ENCODE data around the gene RNASEH2C.
"Not testable (repeated sequence)": the region's sequence is repeated elsewhere in the genome, so short reads cannot be mapped to it uniquely, and the experiment has no call there.

Gene RNASEH2C

DNA sequence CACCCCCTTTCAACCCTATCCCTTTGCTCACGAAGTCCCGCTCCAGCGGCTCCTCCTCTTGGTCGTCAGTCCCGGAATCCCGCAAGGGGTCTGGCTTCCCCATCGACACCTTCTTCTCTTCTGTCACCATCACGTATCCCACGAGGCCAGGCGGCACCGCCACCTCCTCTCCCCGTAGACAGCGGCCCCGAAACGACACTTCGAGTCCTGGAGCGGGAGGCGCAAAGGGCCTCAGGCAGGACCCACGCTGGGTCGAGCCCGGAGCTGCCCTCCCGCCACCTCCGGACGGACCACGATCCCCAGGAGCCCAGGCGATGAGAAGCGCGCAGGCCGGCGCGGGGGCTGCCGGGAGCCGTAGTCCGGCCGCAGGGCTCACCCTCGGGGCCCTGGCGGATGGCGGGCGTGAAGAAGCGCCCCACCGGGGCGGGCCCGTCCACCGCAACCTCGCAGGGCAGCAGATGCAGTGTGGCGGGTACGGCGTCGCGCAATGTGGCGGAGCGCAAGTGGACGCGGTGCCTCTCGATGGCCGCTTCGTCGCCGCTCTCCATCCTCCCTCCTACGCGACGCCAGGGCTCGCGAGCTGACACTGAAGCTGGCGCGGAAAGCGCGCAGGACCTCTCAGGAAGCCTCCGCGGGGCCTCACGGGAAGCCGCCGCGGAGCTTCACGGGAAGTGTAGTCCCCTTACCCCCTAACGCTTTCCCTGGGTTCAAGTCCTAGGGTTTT lies at the start of gene RNASEH2C:
Gene RNASEH2C (minus strand): TSS at position 588 of the 724 bp plus-strand sequence. CDS start 40 bp downstream, at position 548.
- peak; percentile 52 to 83 (median 66) for DNase-seq (ENCODE audit: low read depth in 3 of 3)

GRCh38 chr11:65767806-65768205 lies 47.2 kb upstream of the RNASEH2C start:
- DNase-seq (ENCODE audit: low read depth in 3 of 3), result not testable (repeated sequence)

GRCh38 chr11:65767406-65767805 lies 46.8 kb upstream of the RNASEH2C start:
- no peak for DNase-seq (ENCODE audit: low read depth in 3 of 3)

GRCh38 chr11:65766535-65766934 lies 45.9 kb upstream of the RNASEH2C start:
- no peak for DNase-seq (ENCODE audit: low read depth in 3 of 3)

- DNase-seq (ENCODE audit: low read depth in 3 of 3), result no peak
These were observed 43.8 kb upstream of the RNASEH2C start for GRCh38 chr11:65764434-65764833.

DNA sequence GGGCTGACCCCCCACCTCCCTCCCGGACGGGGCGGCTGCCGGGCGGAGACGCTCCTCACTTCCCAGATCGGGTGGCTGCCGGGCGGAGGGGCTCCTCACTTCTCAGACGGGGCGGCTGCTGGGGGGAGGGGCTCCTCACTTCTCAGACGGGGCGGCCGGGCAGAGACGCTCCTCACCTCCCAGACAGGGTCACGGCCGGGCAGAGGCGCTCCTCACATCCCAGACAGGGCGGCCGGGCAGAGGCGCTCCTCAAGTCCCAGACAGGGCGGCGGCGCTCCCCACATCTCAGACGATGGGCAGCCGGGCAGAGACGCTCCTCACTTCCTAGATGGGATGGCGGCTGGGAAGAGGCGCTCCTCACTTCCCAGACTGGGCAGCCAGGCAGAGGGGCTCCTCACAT lies 42.2 kb upstream of the RNASEH2C start:
- not testable (repeated sequence) for DNase-seq (ENCODE audit: low read depth in 3 of 3)

DNA sequence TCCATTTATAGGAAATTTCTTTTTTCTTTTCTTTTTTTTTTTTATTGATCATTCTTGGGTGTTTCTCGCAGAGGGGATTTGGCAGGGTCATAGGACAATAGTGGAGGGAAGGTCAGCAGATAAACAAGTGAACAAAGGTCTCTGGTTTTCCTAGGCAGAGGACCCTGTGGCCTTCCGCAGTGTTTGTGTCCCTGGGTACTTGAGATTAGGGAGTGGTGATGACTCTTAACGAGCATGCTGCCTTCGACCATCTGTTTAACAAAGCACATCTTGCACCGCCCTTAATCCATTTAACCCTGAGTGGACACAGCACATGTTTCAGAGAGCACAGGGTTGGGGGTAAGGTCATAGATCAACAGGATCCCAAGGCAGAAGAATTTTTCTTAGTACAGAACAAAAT lies 41.6 kb upstream of the RNASEH2C start:
- not testable (repeated sequence) for DNase-seq (ENCODE audit: low read depth in 3 of 3)

- no peak for DNase-seq (ENCODE audit: low read depth in 3 of 3)
These were observed 24.5 kb upstream of the RNASEH2C start for GRCh38 chr11:65745049-65745448.

- no peak for DNase-seq (ENCODE audit: low read depth in 3 of 3)
These were observed 24.1 kb upstream of the RNASEH2C start for GRCh38 chr11:65744699-65745042.

DNA sequence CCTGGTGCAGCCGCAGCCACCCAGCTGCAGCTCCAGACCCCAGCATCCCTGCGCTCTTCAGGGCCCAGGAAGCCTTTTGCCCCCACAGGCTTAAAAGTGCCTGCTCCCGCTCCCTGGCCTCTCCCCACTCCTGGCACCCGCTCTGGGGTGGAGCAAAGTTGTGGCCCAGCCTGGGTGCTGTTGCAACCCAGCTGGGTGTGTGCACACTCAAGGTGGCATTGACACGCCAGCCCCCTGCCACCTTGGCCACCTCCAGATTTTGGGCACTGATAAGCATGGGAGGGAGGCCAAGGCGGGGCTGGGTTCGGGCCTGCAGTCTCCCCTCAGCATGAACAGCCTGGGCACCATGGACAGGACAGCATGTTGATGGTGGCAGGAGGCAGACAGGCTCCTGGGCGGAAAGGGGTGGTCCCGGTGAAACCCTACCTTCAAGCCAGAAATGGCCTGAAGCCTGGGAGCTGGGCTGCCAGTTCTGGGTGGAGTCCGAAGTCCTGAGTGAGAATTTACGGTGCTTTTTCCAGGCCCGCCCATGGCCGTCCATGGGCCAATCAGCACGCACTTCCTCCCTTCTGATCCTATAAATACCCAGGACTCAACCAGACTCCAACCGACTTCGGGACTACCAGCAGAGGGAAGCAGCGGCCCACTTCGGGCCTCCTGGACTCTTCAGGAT lies 23.6 kb upstream of the RNASEH2C start:
- DNase-seq (ENCODE audit: low read depth in 3 of 3), result no peak

DNA sequence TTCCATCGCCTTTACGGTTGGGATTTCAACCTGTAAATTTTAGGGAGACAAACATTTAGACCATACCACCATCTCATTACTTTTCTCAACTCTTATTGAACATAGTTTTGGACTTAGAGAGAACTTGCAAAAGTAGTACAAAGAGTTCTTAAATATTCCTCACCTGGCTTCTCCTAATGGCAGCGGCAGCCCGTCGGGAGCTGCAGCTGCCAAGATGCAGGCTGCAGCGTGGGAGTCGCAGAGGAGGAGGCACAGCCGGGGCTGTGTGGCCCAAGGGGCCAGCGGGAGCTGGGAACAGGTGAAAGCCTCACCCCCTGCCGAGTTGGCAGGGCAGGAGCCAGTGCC lies 23.1 kb upstream of the RNASEH2C start:
- no peak for DNase-seq (ENCODE audit: low read depth in 3 of 3)

DNA sequence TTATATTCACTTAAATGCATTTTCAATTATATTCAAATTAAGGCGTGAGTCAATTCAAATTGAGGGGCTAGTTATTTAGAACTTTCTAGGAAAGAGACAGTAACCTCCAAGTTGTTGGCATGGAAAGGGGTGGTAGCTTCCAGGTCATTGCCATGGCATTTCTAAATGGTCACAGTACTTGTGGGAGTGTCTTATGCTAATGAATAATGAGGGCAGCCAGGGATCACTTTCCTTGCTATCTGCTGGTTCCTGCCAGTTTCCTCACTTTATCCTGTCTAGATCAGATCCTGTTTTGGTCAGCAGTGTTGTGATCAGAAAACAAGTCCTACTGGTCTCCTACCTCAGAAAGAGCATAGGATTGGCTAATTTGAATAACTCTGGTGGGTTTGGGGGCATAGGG lies 21.8 kb upstream of the RNASEH2C start:
- no peak for DNase-seq (ENCODE audit: low read depth in 3 of 3)

- DNase-seq (ENCODE audit: low read depth in 3 of 3), result no peak
These were observed 20.6 kb upstream of the RNASEH2C start for GRCh38 chr11:65741185-65741584.

DNA sequence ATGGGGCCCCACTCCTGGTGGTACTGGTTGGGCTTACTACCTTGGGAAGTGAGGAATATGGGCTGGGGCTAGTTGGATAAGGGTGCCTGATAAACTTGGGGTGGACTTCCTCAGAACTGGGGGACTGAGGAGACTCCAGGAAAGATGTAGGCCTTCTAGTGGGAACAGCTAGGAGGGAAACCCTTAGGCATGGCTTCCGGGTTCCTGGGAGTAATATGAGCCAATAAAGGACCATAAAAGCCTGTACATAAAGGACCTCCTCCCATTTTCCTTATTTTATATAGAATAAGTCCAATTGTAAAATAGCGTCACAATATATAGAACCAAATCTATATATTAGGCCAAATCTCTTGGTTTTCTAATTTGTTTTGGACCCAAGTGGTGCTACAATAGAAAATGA lies 18.4 kb upstream of the RNASEH2C start:
- DNase-seq (ENCODE audit: low read depth in 3 of 3), result no peak

GRCh38 chr11:65736810-65737209 lies 16.2 kb upstream of the RNASEH2C start:
- DNase-seq (ENCODE audit: low read depth in 3 of 3), result no peak

- DNase-seq (ENCODE audit: low read depth in 3 of 3), result not testable (repeated sequence)
These were observed 14.5 kb upstream of the RNASEH2C start for GRCh38 chr11:65735111-65735510.

DNA sequence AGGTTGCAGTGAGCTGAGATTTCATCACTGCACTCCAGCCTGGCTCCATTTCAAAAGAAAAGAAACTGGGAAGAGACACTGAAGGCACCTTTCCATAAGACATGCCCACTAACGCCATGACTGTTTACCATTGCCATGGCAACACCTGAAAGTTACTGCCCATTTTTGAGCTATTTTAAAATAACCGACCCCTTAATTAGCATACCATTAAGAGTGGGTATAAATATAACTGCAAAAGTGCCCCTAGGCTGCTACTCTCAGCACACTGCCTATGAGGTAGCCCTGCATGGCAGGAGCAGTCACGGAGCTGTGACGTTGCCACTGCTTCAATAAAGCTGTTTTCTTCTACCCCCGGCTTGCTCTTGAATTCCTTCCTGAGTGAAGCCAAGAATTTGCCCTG lies 9.9 kb upstream of the RNASEH2C start:
- DNase-seq (ENCODE audit: low read depth in 3 of 3), result no peak

DNA sequence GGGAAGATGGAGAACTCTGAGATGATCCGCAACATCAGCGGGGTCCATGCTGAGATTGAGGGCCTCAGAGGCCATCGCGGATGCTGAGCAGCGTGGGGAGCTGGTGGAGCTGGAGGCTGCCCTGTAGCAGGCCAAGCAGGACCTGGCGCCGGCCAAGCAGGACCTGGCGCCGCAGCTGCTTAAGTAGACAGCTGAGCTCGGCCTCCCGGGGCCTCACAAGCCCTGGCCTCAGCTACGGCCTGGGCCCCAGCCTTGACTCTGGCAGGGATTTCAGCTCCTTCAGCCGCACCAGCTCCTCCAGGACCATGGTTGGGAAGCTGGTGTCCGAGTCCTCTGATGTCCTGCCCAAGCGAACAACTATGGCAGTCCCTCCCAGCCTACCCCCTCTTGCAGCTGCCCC lies 7.3 kb upstream of the RNASEH2C start:
- DNase-seq (ENCODE audit: low read depth in 3 of 3), result no peak

DNA sequence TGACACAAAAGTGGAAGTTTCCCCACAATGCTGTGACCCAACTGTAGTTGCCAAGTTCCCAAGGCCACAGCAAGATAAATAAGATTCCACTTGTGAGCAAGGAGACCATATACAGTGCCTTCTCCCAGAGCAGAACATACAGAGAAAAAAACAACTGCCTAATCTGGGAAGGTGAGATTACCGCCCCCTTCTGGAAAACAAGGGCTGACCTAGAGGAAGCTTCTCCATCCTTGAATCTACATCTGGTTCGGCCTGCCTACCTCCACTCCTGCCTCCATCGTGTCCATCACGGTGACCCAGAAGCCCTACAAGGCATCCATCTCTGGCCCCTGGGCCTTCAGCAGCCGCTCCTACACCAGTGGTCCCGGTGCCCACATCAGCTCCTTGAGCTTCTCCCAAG lies 6.1 kb upstream of the RNASEH2C start:
- DNase-seq (ENCODE audit: low read depth in 3 of 3), result no peak

GRCh38 chr11:65722261-65722660 lies 1.7 kb upstream of the RNASEH2C start:
- DNase-seq (ENCODE audit: low read depth in 3 of 3), result no peak

GRCh38 chr11:65719871-65720210 lies 757 bp downstream of the RNASEH2C start:
- peak in 1 of 3 experiments; percentile 33 for DNase-seq (ENCODE audit: low read depth in 3 of 3)

- no peak for DNase-seq (ENCODE audit: low read depth in 3 of 3)
These were observed 1.6 kb downstream of the RNASEH2C start for GRCh38 chr11:65718964-65719492.

GRCh38 chr11:65718531-65718930 lies 2.1 kb downstream of the RNASEH2C start:
- DNase-seq (ENCODE audit: low read depth in 3 of 3), result no peak
